Kidney epithelial cell (primary cell): ENCODE measurements around the gene FBLN2. TPM values are rescaled to one million over a fixed set of nuclear protein-coding genes. Genes with fewer than 3 reads are reported as not detected.

ENCODE experiments used
- DNase-seq: peaks from one replicate; pipeline ENCODE4 v3.0.0-alpha.2; 2010; ENCODE audit warnings: low read depth
- H3K27me3 ChIP-seq: 2 replicates; pipeline ENCODE4 v1.6.0; 2011; ENCODE audit warnings: low read length; ENCODE audit not compliant: control insufficient read depth, insufficient read depth
- H3K36me3 ChIP-seq: 2 replicates; pipeline ENCODE4 v1.5.1; 2011; ENCODE audit warnings: low read length; ENCODE audit not compliant: control insufficient read depth, insufficient read depth
- H3K4me3 ChIP-seq: 2 replicates; pipeline ENCODE4 v1.5.1; 2011; ENCODE audit warnings: low read depth, mild to moderate bottlenecking, control low read depth, low read length
- CTCF ChIP-seq: IDR thresholded peaks from 2 replicates; pipeline ENCODE4 v1.5.1; 2011; ENCODE audit warnings: mild to moderate bottlenecking, moderate library complexity, low read length, control low read depth, inconsistent platforms; ENCODE audit not compliant: insufficient read depth, poor library complexity, severe bottlenecking
- total RNA-seq: library from RNA; depleted of rRNA; stranded (reverse); fragments of >200 nt; gene quantifications from 2 replicates; pipeline ENCODE4 v1.2.3, GENCODE V29; 2015

The FBLN2 gene
- total RNA-seq, 1 donor from 2014 or later: 6.7 TPM

GRCh38 chr3:13509816-13510192 lies 39.1 kb upstream of the FBLN2 start:
- H3K27me3 ChIP-seq: peaks cover 21% of the 10 kb centered on the region
- TF ChIP-seq CTCF: no peak
- no peak overlapping the region for H3K4me3 ChIP-seq
- DNase-seq: no peak
- no peaks in the 10 kb centered on the region for H3K36me3 ChIP-seq

- no peak overlapping the region for H3K4me3 ChIP-seq
- no peak for DNase-seq
- H3K27me3 ChIP-seq: peaks cover 24% of the 10 kb centered on the region
- TF ChIP-seq CTCF: no peak
- no peaks in the 10 kb centered on the region for H3K36me3 ChIP-seq
Observed at GRCh38 chr3:13512451-13512850, 36.5 kb upstream of the FBLN2 start.

GRCh38 chr3:13513051-13513912 lies 35.6 kb upstream of the FBLN2 start:
- Histone ChIP-seq H3K27me3 (peaks cover 26% of the 10 kb centered on the region), H3K36me3 (no peaks in the 10 kb centered on the region), H3K4me3 (no peak overlapping the region)
- TF ChIP-seq CTCF: no peak
- DNase-seq: no peak

- Histone ChIP-seq H3K27me3 (peaks cover 26% of the 10 kb centered on the region), H3K4me3 (no peak overlapping the region), H3K36me3 (no peaks in the 10 kb centered on the region)
- no peak for TF ChIP-seq CTCF
- DNase-seq: no peak
Observed at GRCh38 chr3:13513913-13514517, 34.9 kb upstream of the FBLN2 start.

GRCh38 chr3:13514639-13515435 lies 34.1 kb upstream of the FBLN2 start:
- TF ChIP-seq CTCF: no peak
- no peaks in the 10 kb centered on the region for H3K36me3 ChIP-seq
- DNase-seq: no peak
- peaks cover 26% of the 10 kb centered on the region for H3K27me3 ChIP-seq
- H3K4me3 ChIP-seq: no peak overlapping the region
